GM19324 (cell line): ENCODE measurements around the gene VIPAS39.

Source experiments
- ATAC-seq: cut with Tn5 transposase; IDR thresholded peaks from one replicate; pipeline ENCODE4 v1.9.1; 2021; ENCODE audit warnings: mild to moderate bottlenecking, moderate library complexity; ENCODE audit not compliant: unreplicated experiment, low FRiP score

The VIPAS39 gene

GRCh38 chr14:77457522-77458248 is at the start of gene VIPAS39, which contains the start of gene AHSA1:
Gene VIPAS39, minus strand, starts transcription at chr14:77457601. Its CDS starts 3,499 bp downstream, at chr14:77454102.
Gene AHSA1, plus strand, starts transcription at chr14:77458093. Its CDS starts 97 bp downstream, at chr14:77458190.
- peak; percentile 94 for ATAC-seq

GRCh38 chr14:77505031-77505430 is 47.6 kb upstream of the VIPAS39 start:
- no peak for ATAC-seq

GRCh38 chr14:77503138-77503537 is 45.7 kb upstream of the VIPAS39 start:
- no peak for ATAC-seq

- no peak for ATAC-seq
These were observed 44.8 kb upstream of the VIPAS39 start for GRCh38 chr14:77502109-77502782.

- ATAC-seq: peak; percentile 37
These were observed 41.7 kb upstream of the VIPAS39 start for GRCh38 chr14:77498984-77499527.

GRCh38 chr14:77498120-77498979 is 40.9 kb upstream of the VIPAS39 start, which contains the start of gene ISM2:
Gene ISM2, minus strand, starts transcription at chr14:77498816. Its CDS starts 23 bp downstream, at chr14:77498793.
- peak; percentile 72 for ATAC-seq

- ATAC-seq: no peak
These were observed 37.9 kb upstream of the VIPAS39 start for GRCh38 chr14:77495334-77495733.

GRCh38 chr14:77491056-77491455 is 33.7 kb upstream of the VIPAS39 start:
- ATAC-seq: no peak

GRCh38 chr14:77490347-77490986 is 33.1 kb upstream of the VIPAS39 start:
- ATAC-seq: no peak

- ATAC-seq: no peak
These were observed 31.6 kb upstream of the VIPAS39 start for GRCh38 chr14:77489041-77489440.

- no peak for ATAC-seq
These were observed 31.2 kb upstream of the VIPAS39 start for GRCh38 chr14:77488558-77488957.

GRCh38 chr14:77485901-77486678 is 28.7 kb upstream of the VIPAS39 start:
- no peak for ATAC-seq

- no peak for ATAC-seq
These were observed 27.9 kb upstream of the VIPAS39 start for GRCh38 chr14:77485256-77485655.

- no peak for ATAC-seq
These were observed 25.0 kb upstream of the VIPAS39 start for GRCh38 chr14:77482422-77482821.

- ATAC-seq: no peak
These were observed 21.4 kb upstream of the VIPAS39 start for GRCh38 chr14:77478796-77479195.

GRCh38 chr14:77478029-77478428 is 20.6 kb upstream of the VIPAS39 start:
- ATAC-seq: no peak

- no peak for ATAC-seq
These were observed 18.2 kb upstream of the VIPAS39 start for GRCh38 chr14:77475432-77476115.

GRCh38 chr14:77474479-77475177 is 17.2 kb upstream of the VIPAS39 start:
- ATAC-seq: no peak
